H9 (cell line): ENCODE data around the gene LMF1. TPM values are rescaled to one million over a fixed set of nuclear protein-coding genes. Genes with fewer than 3 reads are reported as not detected.

Experiments
- DNase-seq: peaks from one replicate; pipeline ENCODE4 v3.0.0-alpha.2; 2017
- H2AFZ ChIP-seq: one replicate; pipeline ENCODE4 v1.6.1; 2013; ENCODE audit warnings: mild to moderate bottlenecking, low read length, control low read depth, moderate library complexity
- H2AK5ac ChIP-seq: 2 replicates; pipeline ENCODE4 v1.6.1; 2013; ENCODE audit warnings: low read length, control low read depth, mixed read lengths; ENCODE audit not compliant: insufficient read length
- H2BK120ac ChIP-seq: one replicate; pipeline ENCODE4 v1.6.1; 2013; ENCODE audit warnings: low read depth, mild to moderate bottlenecking, low read length, control low read depth, inconsistent platforms; ENCODE audit not compliant: poor library complexity, severe bottlenecking
- H2BK12ac ChIP-seq: 2 replicates; pipeline ENCODE4 v1.6.1; 2013; ENCODE audit warnings: low read length, control low read depth, mixed read lengths, low read depth; ENCODE audit not compliant: insufficient read length
- H2BK15ac ChIP-seq: 2 replicates; pipeline ENCODE4 v1.6.1; 2013; ENCODE audit warnings: low read depth, low read length, control low read depth
- H2BK20ac ChIP-seq: one replicate; pipeline ENCODE4 v1.6.1; 2013; ENCODE audit warnings: low read depth, mild to moderate bottlenecking, low read length, control low read depth, inconsistent platforms; ENCODE audit not compliant: poor library complexity, severe bottlenecking
- H2BK5ac ChIP-seq: 2 replicates; pipeline ENCODE4 v1.6.1; 2013; ENCODE audit warnings: low read length, control low read depth, mixed read lengths; ENCODE audit not compliant: insufficient read length
- H3K14ac ChIP-seq: 2 replicates; pipeline ENCODE4 v1.6.1; 2013; ENCODE audit warnings: low read length, control low read depth; ENCODE audit not compliant: insufficient read depth
- H3K18ac ChIP-seq: 2 replicates; pipeline ENCODE4 v1.6.1; 2013; ENCODE audit warnings: low read depth, mild to moderate bottlenecking, mixed read lengths, low read length, control low read depth; ENCODE audit not compliant: insufficient read length
- H3K23ac ChIP-seq: 2 replicates; pipeline ENCODE4 v1.6.1; 2013; ENCODE audit warnings: low read length, control low read depth, mixed read lengths, low read depth; ENCODE audit not compliant: insufficient read length
- H3K23me2 ChIP-seq: 2 replicates; pipeline ENCODE4 v1.6.1; 2013; ENCODE audit warnings: low read depth, mild to moderate bottlenecking, mixed read lengths, low read length, control low read depth; ENCODE audit not compliant: insufficient read length, poor library complexity, severe bottlenecking
- H3K27ac ChIP-seq: 2 replicates; pipeline ENCODE4 v1.5.1; 2013; ENCODE audit warnings: low read length, control low read depth, mixed read lengths, low read depth; ENCODE audit not compliant: insufficient read length
- H3K27me3 ChIP-seq: 2 replicates; pipeline ENCODE4 v1.6.1; 2013; ENCODE audit warnings: low read length, control low read depth, inconsistent platforms; ENCODE audit not compliant: insufficient read depth
- H3K4ac ChIP-seq: 2 replicates; pipeline ENCODE4 v1.6.1; 2013; ENCODE audit warnings: low read depth, mild to moderate bottlenecking, control low read depth, inconsistent platforms, low read length, moderate library complexity
- H3K4me1 ChIP-seq: 2 replicates; pipeline ENCODE4 v1.6.1; 2013; ENCODE audit warnings: low read length, control low read depth, inconsistent platforms; ENCODE audit not compliant: insufficient read depth
- H3K4me2 ChIP-seq: 2 replicates; pipeline ENCODE4 v1.6.1; 2013; ENCODE audit warnings: low read length, control low read depth, mixed read lengths; ENCODE audit not compliant: insufficient read length, insufficient read depth
- H3K56ac ChIP-seq: 2 replicates; pipeline ENCODE4 v1.6.1; 2013; ENCODE audit warnings: low read depth, mild to moderate bottlenecking, mixed read lengths, low read length, control low read depth; ENCODE audit not compliant: insufficient read length
- H3K79me1 ChIP-seq: 2 replicates; pipeline ENCODE4 v1.6.1; 2013; ENCODE audit warnings: low read depth, mild to moderate bottlenecking, moderate library complexity, low read length, control low read depth, inconsistent platforms; ENCODE audit not compliant: insufficient read depth, poor library complexity, severe bottlenecking
- H3K79me2 ChIP-seq: 2 replicates; pipeline ENCODE4 v1.6.1; 2013; ENCODE audit warnings: low read length, control low read depth, inconsistent platforms; ENCODE audit not compliant: insufficient read depth
- H3K9ac ChIP-seq: 2 replicates; pipeline ENCODE4 v1.6.1; 2013; ENCODE audit warnings: low read length, control low read depth, mixed read lengths; ENCODE audit not compliant: insufficient read length; ENCODE audit errors: extremely low read depth
- H3K9me3 ChIP-seq: one replicate; pipeline ENCODE4 v1.6.1; 2013; ENCODE audit warnings: low read depth, low read length, inconsistent platforms; ENCODE audit not compliant: control insufficient read depth
- H3T11ph ChIP-seq: one replicate; pipeline ENCODE4 v1.6.1; 2013; ENCODE audit warnings: mild to moderate bottlenecking, low read length, control low read depth, inconsistent platforms
- H4K20me1 ChIP-seq: one replicate; pipeline ENCODE4 v1.6.1; 2013; ENCODE audit not compliant: control insufficient read depth, insufficient read length, insufficient read depth
- H4K5ac ChIP-seq: 2 replicates; pipeline ENCODE4 v1.6.1; 2013; ENCODE audit warnings: low read depth, mild to moderate bottlenecking, mixed read lengths, low read length, control low read depth; ENCODE audit not compliant: insufficient read length
- H4K8ac ChIP-seq: replicated peaks from 2 replicates; pipeline ENCODE4 v1.6.1; 2013; ENCODE audit warnings: low read length, control low read depth, mixed read lengths, low read depth; ENCODE audit not compliant: insufficient read length
- H4K91ac ChIP-seq: 2 replicates; pipeline ENCODE4 v1.6.1; 2013; ENCODE audit warnings: low read depth, mild to moderate bottlenecking, moderate library complexity, mixed read lengths, low read length, control low read depth; ENCODE audit not compliant: insufficient read length
- H3K27ac Mint-ChIP-seq, 3 experiments: 2 replicates in 2 of 3; 3 replicates in 1 of 3; pipeline ENCODE4 v1.8.0; 2020 to 2021; ENCODE audit warnings: mixed read lengths in 3 of 3, mild to moderate bottlenecking in 1 of 3, moderate library complexity in 1 of 3
- H3K27me3 Mint-ChIP-seq: 2 replicates; pipeline ENCODE4 v1.8.0; 2021; ENCODE audit warnings: low read depth, mild to moderate bottlenecking, moderate library complexity, mixed read lengths
- H3K36me3 Mint-ChIP-seq, 3 experiments: 2 replicates in 2 of 3; 3 replicates in 1 of 3; pipeline ENCODE4 v1.8.0; 2020 to 2021; ENCODE audit warnings: low read depth in 3 of 3, mixed read lengths in 3 of 3; ENCODE audit not compliant: insufficient read depth in 1 of 3
- H3K4me1 Mint-ChIP-seq, 2 experiments: 2 replicates each; pipeline ENCODE4 v1.8.0; 2020; ENCODE audit warnings: mixed read lengths in 2 of 2
- H3K4me3 Mint-ChIP-seq, 2 experiments: 2 replicates in 1 of 2; 3 replicates in 1 of 2; pipeline ENCODE4 v1.8.0; 2020 to 2021; ENCODE audit warnings: mild to moderate bottlenecking in 2 of 2, mixed read lengths in 2 of 2, moderate library complexity in 1 of 2
- H3K9me3 Mint-ChIP-seq, 2 experiments: 2 replicates in 1 of 2; 3 replicates in 1 of 2; pipeline ENCODE4 v1.8.0; 2020; ENCODE audit warnings: mild to moderate bottlenecking in 2 of 2, mixed read lengths in 2 of 2, moderate library complexity in 1 of 2
- CTCF ChIP-seq: fragments of 200-600 bp; sonication (generic); conservative IDR thresholded peaks from 3 replicates; pipeline ENCODE4 v1.8.0; 2021; ENCODE audit warnings: antibody characterized with exemption, mild to moderate bottlenecking
- WGBS: extraction: QIAGEN DNeasy Blood & Tissue Kit; methylation state at CpG from one replicate; pipeline ENCODE4 v1.1.7; 2013; ENCODE audit warnings: missing lambda C conversion rate, low lambda C conversion rate, mixed read lengths; ENCODE audit not compliant: insufficient read length; ENCODE audit errors: extremely low coverage; 5-methylcytosine and 5-hydroxymethylcytosine counted together
- total RNA-seq: library from RNA; stranded (reverse); gene quantifications from 2 replicates; pipeline ENCODE4 v1.2.1, GENCODE V29; 2021

Gene LMF1
- total RNA-seq, 1 experiment from 2014 or later, result 7.1 TPM

- Histone ChIP-seq H3T11ph (no peak overlapping the region), H3K23me2 (no peaks in the 10 kb centered on the region), H3K14ac (no peak overlapping the region), H2BK15ac (no peak overlapping the region), H3K4ac (no peak overlapping the region), H3K4me1 (no peaks in the 10 kb centered on the region), H2BK12ac (no peak overlapping the region), H2AFZ (no peak overlapping the region), H3K27ac (no peak overlapping the region), H3K4me2 (no peak overlapping the region), H2BK5ac (no peak overlapping the region), H2BK120ac (no peak overlapping the region), H3K79me1 (no peaks in the 10 kb centered on the region), H3K27me3 (no peaks in the 10 kb centered on the region), H4K91ac (no peak overlapping the region), H3K56ac (no peak overlapping the region), H3K9ac (no peak overlapping the region), H4K8ac (no peak overlapping the region), H4K20me1 (no peaks in the 10 kb centered on the region), H3K23ac (no peak overlapping the region), H3K9me3 (peaks cover 7% of the 10 kb centered on the region), H3K18ac (no peak overlapping the region), H2AK5ac (no peak overlapping the region), H3K79me2 (no peaks in the 10 kb centered on the region), H2BK20ac (no peak overlapping the region), H4K5ac (no peak overlapping the region)
- DNase-seq, result no peak
- WGBS, result no CpG with 5 or more reads among the region's 11 CpGs
- Mint-ChIP-seq H3K36me3 (no peaks in the 10 kb centered on the region; a peak in 1 of 7 replicates), H3K27me3 (peaks cover 18% of the 10 kb centered on the region), H3K27ac (no peak overlapping the region), H3K4me1 (peaks cover 12 to 23% of the 10 kb centered on the region in 2 experiments), H3K9me3 (no peaks in the 10 kb centered on the region), H3K4me3 (no peak overlapping the region)
- no peak for TF ChIP-seq CTCF
These were observed 28.9 kb upstream of the LMF1 start for GRCh38 chr16:999677-1000076.
